Endodermal cell (in vitro differentiated cells): ENCODE data around the gene CNGA3. TPM values are rescaled to one million over a fixed set of nuclear protein-coding genes. Genes with fewer than 3 reads are reported as not detected.
A peak's percentile ranks its signal among the peaks of the same experiment; 100 is the strongest.
"Not testable (repeated sequence)": the region's sequence is repeated elsewhere in the genome, so short reads cannot be mapped to it uniquely, and the experiment has no call there.

Source experiments
- DNase-seq: peaks from one replicate; pipeline ENCODE4 v3.0.0-alpha.2; 2017
- H3K27ac ChIP-seq: 2 replicates; pipeline ENCODE4 v1.5.1; 2013; ENCODE audit warnings: mild to moderate bottlenecking, low read depth, low read length, moderate library complexity
- H3K27me3 ChIP-seq: 2 replicates; pipeline ENCODE4 v1.6.1; 2013; ENCODE audit warnings: mild to moderate bottlenecking, low read length, moderate library complexity; ENCODE audit not compliant: insufficient read depth, control insufficient read depth, poor library complexity, severe bottlenecking
- H3K36me3 ChIP-seq: 2 replicates; pipeline ENCODE4 v1.7.0; 2013; ENCODE audit warnings: mild to moderate bottlenecking, low read length, moderate library complexity; ENCODE audit not compliant: control insufficient read depth, insufficient read depth
- H3K4me1 ChIP-seq: one replicate; pipeline ENCODE4 v1.7.0; 2013; ENCODE audit warnings: low read length; ENCODE audit not compliant: control insufficient read depth, insufficient read depth
- H3K4me3 ChIP-seq: 2 replicates; pipeline ENCODE4 v1.5.1; 2013; ENCODE audit warnings: mild to moderate bottlenecking, low read length, moderate library complexity
- H3K9ac ChIP-seq: 2 replicates; pipeline ENCODE4 v1.6.1; 2013; ENCODE audit warnings: mild to moderate bottlenecking, low read length, moderate library complexity; ENCODE audit not compliant: poor library complexity, severe bottlenecking; ENCODE audit errors: extremely low read depth
- H3K9me3 ChIP-seq: 2 replicates; pipeline ENCODE4 v1.6.1; 2013; ENCODE audit warnings: mild to moderate bottlenecking, low read length, moderate library complexity; ENCODE audit not compliant: control insufficient read depth
- H3K27ac Mint-ChIP-seq: 2 replicates; pipeline ENCODE4 v1.8.0; 2020; ENCODE audit warnings: mixed read lengths
- H3K27me3 Mint-ChIP-seq: 2 replicates; pipeline ENCODE4 v1.8.0; 2021; ENCODE audit warnings: mild to moderate bottlenecking, mixed read lengths; ENCODE audit not compliant: insufficient read depth
- H3K36me3 Mint-ChIP-seq: 2 replicates; pipeline ENCODE4 v1.8.0; 2020; ENCODE audit warnings: low read depth, mixed read lengths
- H3K4me1 Mint-ChIP-seq: 2 replicates; pipeline ENCODE4 v1.8.0; 2020; ENCODE audit warnings: mixed read lengths
- H3K4me3 Mint-ChIP-seq: 2 replicates; pipeline ENCODE4 v1.8.0; 2020; ENCODE audit warnings: mild to moderate bottlenecking, moderate library complexity, mixed read lengths
- H3K9me3 Mint-ChIP-seq: 2 replicates; pipeline ENCODE4 v1.8.0; 2020; ENCODE audit warnings: mild to moderate bottlenecking, mixed read lengths
- WGBS, 2 experiments: methylation state at CpG; one replicate each; pipeline versions ENCODE4 v1.1.5 to v1.1.7; 2013; ENCODE audit warnings: missing lambda C conversion rate in 2 of 2, mixed read lengths in 1 of 2; ENCODE audit not compliant: insufficient coverage in 1 of 2, insufficient read length in 1 of 2; 5-methylcytosine and 5-hydroxymethylcytosine counted together
- total RNA-seq, 2 donors: library from RNA; stranded (reverse); fragmentation: NEBNext Ultra II Directional in 1 of 2; extraction: Animal tissue kit (Norgen Biotek cat#: 25700) in 1 of 2; gene quantifications; 2 replicates in 1 of 2; 3 replicates in 1 of 2; pipeline ENCODE4 v1.2.1, GENCODE V29; 2021
- TF ChIP-seq, protein P1 (sequence below): fragments of 200-600 bp; sonication (generic); conservative IDR thresholded peaks from 2 replicates; pipeline ENCODE4 v1.5.0; 2021; ENCODE audit warnings: antibody characterized with exemption, mild to moderate bottlenecking

CNGA3 gene
- total RNA-seq, 2 donors from 2014 or later, result 0.33 TPM; not detected in 1

DNA sequence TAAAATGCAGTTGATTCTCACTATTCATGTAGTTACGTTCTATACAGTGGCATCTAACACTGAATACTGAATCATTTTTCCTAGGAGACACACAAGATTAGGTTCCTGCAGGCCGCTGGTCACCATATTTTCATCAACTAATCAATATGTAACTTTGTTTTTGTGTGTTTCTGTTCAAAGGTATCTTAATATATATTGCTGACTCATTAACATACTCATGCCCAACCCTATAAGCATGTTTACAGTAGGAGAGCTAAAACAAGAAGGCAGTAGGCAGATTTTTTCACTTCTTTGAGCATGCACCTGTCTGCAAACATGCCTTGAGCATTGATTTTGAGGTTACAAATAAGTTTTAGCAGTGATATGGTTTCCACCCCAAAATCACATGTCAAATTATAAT lies 30.3 kb upstream of the CNGA3 start:
- peaks cover 36% of the 10 kb centered on the region for H3K9me3 Mint-ChIP-seq
- H3K27ac Mint-ChIP-seq, result no peak overlapping the region
- Histone ChIP-seq H3K36me3 (no peaks in the 10 kb centered on the region), H3K4me3 (no peak overlapping the region), H3K27ac (no peak overlapping the region), H3K9ac (no peak overlapping the region), H3K9me3 (peaks cover 35% of the 10 kb centered on the region), H3K4me1 (no peaks in the 10 kb centered on the region), H3K27me3 (no peaks in the 10 kb centered on the region)
- DNase-seq, result no peak
- 93 to 100% methylated on average over 1 to 2 of the region's 2 CpGs for WGBS, 2 experiments
- H3K4me1 Mint-ChIP-seq, result peaks cover 23% of the 10 kb centered on the region
- TF ChIP-seq, protein P1, sequence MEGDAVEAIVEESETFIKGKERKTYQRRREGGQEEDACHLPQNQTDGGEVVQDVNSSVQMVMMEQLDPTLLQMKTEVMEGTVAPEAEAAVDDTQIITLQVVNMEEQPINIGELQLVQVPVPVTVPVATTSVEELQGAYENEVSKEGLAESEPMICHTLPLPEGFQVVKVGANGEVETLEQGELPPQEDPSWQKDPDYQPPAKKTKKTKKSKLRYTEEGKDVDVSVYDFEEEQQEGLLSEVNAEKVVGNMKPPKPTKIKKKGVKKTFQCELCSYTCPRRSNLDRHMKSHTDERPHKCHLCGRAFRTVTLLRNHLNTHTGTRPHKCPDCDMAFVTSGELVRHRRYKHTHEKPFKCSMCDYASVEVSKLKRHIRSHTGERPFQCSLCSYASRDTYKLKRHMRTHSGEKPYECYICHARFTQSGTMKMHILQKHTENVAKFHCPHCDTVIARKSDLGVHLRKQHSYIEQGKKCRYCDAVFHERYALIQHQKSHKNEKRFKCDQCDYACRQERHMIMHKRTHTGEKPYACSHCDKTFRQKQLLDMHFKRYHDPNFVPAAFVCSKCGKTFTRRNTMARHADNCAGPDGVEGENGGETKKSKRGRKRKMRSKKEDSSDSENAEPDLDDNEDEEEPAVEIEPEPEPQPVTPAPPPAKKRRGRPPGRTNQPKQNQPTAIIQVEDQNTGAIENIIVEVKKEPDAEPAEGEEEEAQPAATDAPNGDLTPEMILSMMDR, result no peak
- peaks cover 2% of the 10 kb centered on the region for H3K27me3 Mint-ChIP-seq
- peaks cover 19% of the 10 kb centered on the region for H3K36me3 Mint-ChIP-seq
- H3K4me3 Mint-ChIP-seq, result no peak overlapping the region

DNA sequence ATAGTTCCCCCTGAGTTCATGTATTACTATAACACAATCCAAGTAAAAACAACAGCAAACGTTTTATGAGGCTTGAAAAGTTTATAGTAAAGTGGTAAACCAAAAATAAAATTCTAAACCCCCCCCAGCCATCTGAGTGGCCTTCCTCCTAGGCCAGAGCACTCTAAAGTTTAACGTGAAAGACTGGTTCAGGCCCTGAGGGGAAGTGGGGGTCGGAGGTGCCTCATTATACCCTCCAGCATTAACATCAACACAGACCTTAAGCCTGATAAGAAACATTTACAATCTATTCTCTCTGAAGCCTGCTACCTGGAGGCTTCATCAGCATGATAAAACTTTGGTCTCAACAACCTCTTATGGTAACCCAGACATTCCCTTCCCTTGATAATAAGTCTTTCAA lies 29.0 kb upstream of the CNGA3 start:
- no peak overlapping the region for H3K27ac Mint-ChIP-seq
- TF ChIP-seq, protein P1, result no peak
- DNase-seq, result no peak
- WGBS, 2 experiments, result 40 to 48% methylated on average over 1 to 2 of the region's 3 CpGs
- peaks cover 2% of the 10 kb centered on the region for H3K27me3 Mint-ChIP-seq
- no peak overlapping the region for H3K4me3 Mint-ChIP-seq
- Histone ChIP-seq H3K9ac (no peak overlapping the region), H3K27me3 (no peaks in the 10 kb centered on the region), H3K36me3 (no peaks in the 10 kb centered on the region), H3K27ac (no peak overlapping the region), H3K9me3 (peaks cover 47% of the 10 kb centered on the region), H3K4me1 (no peaks in the 10 kb centered on the region), H3K4me3 (peak overlapping the region; percentile 35)
- peaks cover 23% of the 10 kb centered on the region for H3K4me1 Mint-ChIP-seq
- H3K36me3 Mint-ChIP-seq, result peaks cover 27% of the 10 kb centered on the region
- H3K9me3 Mint-ChIP-seq, result peaks cover 49% of the 10 kb centered on the region

- DNase-seq, H3K4me1 ChIP-seq, H3K36me3 ChIP-seq, H3K4me3 Mint-ChIP-seq, H3K27me3 Mint-ChIP-seq, H3K9ac ChIP-seq, H3K27me3 ChIP-seq, H3K27ac ChIP-seq, H3K27ac Mint-ChIP-seq: not testable (repeated sequence)
- H3K4me3 ChIP-seq, result peak overlapping the region; percentile 28
- Mint-ChIP-seq H3K36me3 (peaks cover 35% of the 10 kb centered on the region), H3K9me3 (peaks cover 69% of the 10 kb centered on the region), H3K4me1 (peaks cover 13% of the 10 kb centered on the region)
- peaks cover 68% of the 10 kb centered on the region for H3K9me3 ChIP-seq
- 94 to 100% methylated on average over 2 to 3 of the region's 3 CpGs for WGBS, 2 experiments
These were observed 26.1 kb upstream of the CNGA3 start for GRCh38 chr2:98320171-98320570.

DNA sequence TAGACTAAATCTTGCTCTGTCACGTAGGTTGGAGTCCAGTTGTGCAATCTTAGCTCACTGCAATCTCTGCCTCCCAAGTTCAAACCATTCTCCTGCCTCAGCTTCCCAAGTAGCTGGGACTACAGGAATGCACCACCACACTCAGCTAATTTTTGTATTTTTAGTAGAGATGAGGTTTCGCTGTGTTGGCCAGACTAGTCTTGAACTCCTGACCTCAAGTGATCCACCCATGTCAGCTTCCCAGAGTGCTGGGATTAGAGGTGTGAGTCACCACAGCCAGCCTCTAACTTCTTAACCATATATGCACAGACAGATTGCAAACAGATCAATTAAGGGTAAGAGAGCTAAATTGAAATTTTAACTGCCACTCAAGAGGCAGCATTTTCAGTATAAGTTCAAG lies 22.1 kb upstream of the CNGA3 start:
- peaks cover 27% of the 10 kb centered on the region for H3K36me3 Mint-ChIP-seq

More for the DNA sequence above, 22.1 kb upstream of the CNGA3 start:
- Histone ChIP-seq H3K36me3 (no peaks in the 10 kb centered on the region), H3K9ac (no peak overlapping the region), H3K27me3 (no peaks in the 10 kb centered on the region), H3K27ac (no peak overlapping the region), H3K4me1 (no peaks in the 10 kb centered on the region), H3K4me3 (no peak overlapping the region), H3K9me3 (peaks cover 64% of the 10 kb centered on the region)
- DNase-seq, result no peak
- TF ChIP-seq, protein P1, result no peak
- no peaks in the 10 kb centered on the region for H3K27me3 Mint-ChIP-seq
- peaks cover 62% of the 10 kb centered on the region for H3K9me3 Mint-ChIP-seq
- WGBS, 2 experiments, result 93 to 100% methylated on average over 1 to 2 of the region's 2 CpGs
- H3K4me3 Mint-ChIP-seq, result no peak overlapping the region
- H3K27ac Mint-ChIP-seq, result no peak overlapping the region
- H3K4me1 Mint-ChIP-seq, result no peaks in the 10 kb centered on the region
